OCI-LY1 (cell line): Measurements from ENCODE around the gene SLC35F3.

Experiments
- CTCF ChIP-seq: fragments of 200-600 bp; sonication (generic), shearing (Covaris generic); IDR thresholded peaks from 2 replicates; pipeline ENCODE4 v1.5.1; 2017; ENCODE audit warnings: mild to moderate bottlenecking, antibody characterized with exemption, low read length, moderate library complexity, mixed read lengths
- EZH2 ChIP-seq: fragments of 200-600 bp; sonication (generic), shearing (Covaris generic); IDR thresholded peaks from 2 replicates; pipeline ENCODE4 v1.8.0; 2017; ENCODE audit warnings: borderline replicate concordance, mixed run types, mild to moderate bottlenecking, antibody characterized with exemption, low read length, moderate library complexity, mixed read lengths

GRCh38 chr1:234316937-234317336 lies 412.5 kb downstream of the SLC35F3 start:
- no peak for TF ChIP-seq CTCF
- no peak for TF ChIP-seq EZH2
